GM12874 (cell line): ENCODE data around the gene CYTH1.

Experiments used
- CTCF ChIP-seq: IDR thresholded peaks from 2 replicates; pipeline ENCODE4 v1.5.1; 2011; ENCODE audit warnings: low read depth, mild to moderate bottlenecking, control low read depth, low read length, moderate library complexity; ENCODE audit not compliant: insufficient read depth

Gene CYTH1

GRCh38 chr17:78727476-78728229 lies 54.4 kb downstream of the CYTH1 start:
- TF ChIP-seq CTCF: 0 out of 2 replicates have a peak, but pooled peaks have one; percentile 2

- no peak for TF ChIP-seq CTCF
These were observed 55.0 kb downstream of the CYTH1 start for GRCh38 chr17:78727057-78727456.

GRCh38 chr17:78726513-78726912 lies 55.6 kb downstream of the CYTH1 start:
- TF ChIP-seq CTCF: no peak

- no peak for TF ChIP-seq CTCF
These were observed 56.5 kb downstream of the CYTH1 start for GRCh38 chr17:78725448-78726021.

GRCh38 chr17:78724999-78725398 lies 57.1 kb downstream of the CYTH1 start:
- no peak for TF ChIP-seq CTCF

GRCh38 chr17:78724544-78724943 lies 57.5 kb downstream of the CYTH1 start:
- TF ChIP-seq CTCF: no peak

- TF ChIP-seq CTCF: no peak
These were observed 58.1 kb downstream of the CYTH1 start for GRCh38 chr17:78723957-78724356.
